ENCODE data around the gene ANKRD29. TPM values are rescaled to one million over a fixed set of nuclear protein-coding genes. Genes with fewer than 3 reads are reported as not detected.

ANKRD29 gene
- total and polyA plus RNA-seq, 7 experiments from 2014 or later: 0.11 to 0.58 (median 0.18) TPM; not detected in 2

- no peaks in the 10 kb centered on the region for H3K9me3 Mint-ChIP-seq
- no peaks in the 10 kb centered on the region for H3K27me3 ChIP-seq (ENCODE audit: control insufficient read depth in 2 of 2, insufficient read depth in 2 of 2, low read length in 2 of 2)
- POLR2A ChIA-PET: no interaction called here
- H3K27me3 Mint-ChIP-seq: peaks cover 0 to 17% (median 0%) of the 10 kb centered on the region in 5 donors
- ATAC-seq (no peak), DNase-seq (no peak)
- no peak overlapping the region for H3K4me3 ChIP-seq (ENCODE audit: low read length)
- no peaks in the 10 kb centered on the region for H3K4me1 ChIP-seq (ENCODE audit: control insufficient read depth in 2 of 2, insufficient read depth in 2 of 2, low read length in 2 of 2)
- H3K4me3 Mint-ChIP-seq: no peak overlapping the region
- intact Hi-C loops (cut with micrococcal nuclease): no loop called here
- peaks cover 0 to 12% (median 0%) of the 10 kb centered on the region in 7 donors for H3K4me1 Mint-ChIP-seq
- H3K9me3 ChIP-seq (ENCODE audit: control insufficient read depth in 2 of 3, low read length in 3 of 3): no peaks in the 10 kb centered on the region
- H3K27ac ChIP-seq (ENCODE audit: low read depth, low read length): no peak overlapping the region
- CTCF ChIA-PET: no interaction called here
- no peaks in the 10 kb centered on the region for H3K36me3 Mint-ChIP-seq
- no peak overlapping the region for H3K27ac Mint-ChIP-seq
- no peaks in the 10 kb centered on the region for H3K36me3 ChIP-seq (ENCODE audit: control insufficient read depth in 2 of 3, insufficient read depth in 3 of 3, low read length in 3 of 3)
Observed at GRCh38 chr18:23592911-23593310, 69.8 kb downstream of the ANKRD29 start.

DNA sequence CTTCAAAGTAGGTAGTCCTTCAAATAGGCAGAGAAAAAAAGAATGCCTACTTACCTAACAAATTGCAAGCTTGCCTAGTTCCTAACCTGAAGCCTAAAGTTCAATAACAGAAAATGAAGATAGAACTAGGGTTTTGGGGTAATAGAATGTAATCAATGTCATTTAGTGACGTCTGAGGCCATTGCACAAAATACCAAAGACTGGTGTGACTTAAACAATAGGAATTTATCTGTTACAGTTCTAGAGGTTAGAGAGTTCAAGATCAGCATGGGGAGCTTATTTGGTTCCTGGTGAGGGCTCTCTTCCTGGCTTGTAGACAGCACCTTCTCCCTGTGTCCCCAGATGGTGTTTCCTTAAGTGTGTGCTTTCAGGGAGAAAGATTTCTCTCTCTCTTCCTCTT lies 71.7 kb downstream of the ANKRD29 start:
- ChIA-PET CTCF (interaction anchor here (0.7 to 0.9 kb wide), 3 partner anchors 31 to 396 kb away, joined by 3 to 4 read pairs (median 4); no protein-coding TSS in a partner anchor), POLR2A (interaction anchor here (0.6 kb wide), 1 partner anchor 24 kb away, joined by 3 read pairs; no protein-coding TSS in a partner anchor)
- Mint-ChIP-seq H3K4me1 (peaks cover 6 to 10% (median 7%) of the 10 kb centered on the region in 7 donors), H3K27me3 (peaks cover 0 to 15% (median 0%) of the 10 kb centered on the region in 5 donors), H3K9me3 (no peaks in the 10 kb centered on the region), H3K27ac (no peak overlapping the region), H3K4me3 (no peak overlapping the region), H3K36me3 (no peaks in the 10 kb centered on the region)
- ATAC-seq: no peak
- peaks cover 0 to 4% of the 10 kb centered on the region in 2 donors for H3K4me1 ChIP-seq (ENCODE audit: control insufficient read depth in 2 of 2, insufficient read depth in 2 of 2, low read length in 2 of 2)
- H3K9me3 ChIP-seq (ENCODE audit: control insufficient read depth in 2 of 3, low read length in 3 of 3): no peaks in the 10 kb centered on the region
- no peak overlapping the region for H3K27ac ChIP-seq (ENCODE audit: low read depth, low read length)
- H3K4me3 ChIP-seq (ENCODE audit: low read length): no peak overlapping the region
- no peak for DNase-seq
- peaks cover 0 to 7% (median 0%) of the 10 kb centered on the region in 3 experiments for H3K36me3 ChIP-seq (ENCODE audit: control insufficient read depth in 2 of 3, insufficient read depth in 3 of 3, low read length in 3 of 3)
- no peaks in the 10 kb centered on the region for H3K27me3 ChIP-seq (ENCODE audit: control insufficient read depth in 2 of 2, insufficient read depth in 2 of 2, low read length in 2 of 2)
- intact Hi-C loops (cut with micrococcal nuclease): no loop called here

DNA sequence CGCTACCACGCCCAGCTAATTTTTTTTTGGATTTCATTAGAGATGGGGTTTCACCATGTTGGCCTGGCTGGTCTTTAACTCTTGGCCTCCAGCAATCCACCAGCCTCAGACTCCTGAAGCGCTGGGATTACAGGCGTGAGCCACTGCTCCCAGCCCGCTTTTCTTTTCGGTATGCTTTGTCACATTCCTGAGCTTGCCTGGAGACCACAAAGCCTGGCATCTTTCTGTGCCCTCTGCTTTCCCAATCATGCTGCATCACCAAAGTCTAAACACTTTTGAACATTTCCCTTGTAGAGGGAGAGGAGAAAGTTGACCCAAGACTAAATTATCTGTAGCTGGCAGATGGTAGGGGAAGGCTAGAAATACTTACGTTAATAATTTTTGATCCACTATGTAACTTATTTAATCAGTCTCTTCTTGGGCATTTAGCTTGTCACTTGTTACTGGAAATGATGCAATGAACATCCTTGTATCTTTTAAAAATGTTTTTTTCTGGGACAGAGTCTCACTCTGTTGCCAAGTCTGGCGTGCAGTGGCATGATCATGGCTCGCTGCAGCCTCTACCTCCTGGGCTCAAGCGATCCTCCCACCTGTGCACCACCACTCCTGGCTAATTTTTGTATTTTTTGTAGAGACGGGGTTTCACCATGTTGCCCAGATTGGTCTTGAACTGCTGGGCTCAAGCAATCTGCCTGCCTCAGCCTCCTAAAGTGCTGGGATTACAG lies 73.7 kb downstream of the ANKRD29 start:
- peaks cover 0 to 15% (median 0%) of the 10 kb centered on the region in 5 donors for H3K27me3 Mint-ChIP-seq
- H3K4me3 Mint-ChIP-seq: no peak overlapping the region
- DNase-seq (no peak), ATAC-seq (no peak)
- Histone ChIP-seq H3K27me3 (ENCODE audit: control insufficient read depth in 2 of 2, insufficient read depth in 2 of 2, low read length in 2 of 2) (no peaks in the 10 kb centered on the region), H3K9me3 (ENCODE audit: control insufficient read depth in 2 of 3, low read length in 3 of 3) (no peaks in the 10 kb centered on the region), H3K4me3 (ENCODE audit: low read length) (no peak overlapping the region), H3K36me3 (ENCODE audit: control insufficient read depth in 2 of 3, insufficient read depth in 3 of 3, low read length in 3 of 3) (peaks cover 0 to 10% (median 0%) of the 10 kb centered on the region in 3 experiments), H3K4me1 (ENCODE audit: control insufficient read depth in 2 of 2, insufficient read depth in 2 of 2, low read length in 2 of 2) (peaks cover 6 to 9% of the 10 kb centered on the region in 2 donors), H3K27ac (ENCODE audit: low read depth, low read length) (no peak overlapping the region)
- peaks cover 0 to 1% (median 0%) of the 10 kb centered on the region in 5 donors for H3K36me3 Mint-ChIP-seq
- intact Hi-C loops (cut with micrococcal nuclease): loop anchor here (5.0 to 10.0 kb wide), 6 partner anchors 152 to 1984 kb away; partner anchors contain the start of genes ESCO1 (in 1 of the 2), MIB1 (in 1 of the 2) and RBBP8 (in 1 of the 2)
- CTCF ChIA-PET: interaction anchor here (0.8 to 3.2 kb wide), 4 partner anchors 17 to 90 kb away, joined by 3 to 15 read pairs (median 4); no protein-coding TSS in a partner anchor
- peaks cover 10 to 24% (median 21%) of the 10 kb centered on the region in 7 donors for H3K4me1 Mint-ChIP-seq
- no peaks in the 10 kb centered on the region for H3K9me3 Mint-ChIP-seq
- no peak overlapping the region for H3K27ac Mint-ChIP-seq
- POLR2A ChIA-PET: interaction anchor here (0.8 kb wide), 1 partner anchor 84 kb away, joined by 3 read pairs; no protein-coding TSS in a partner anchor

GRCh38 chr18:23587220-23587642 lies 75.5 kb downstream of the ANKRD29 start:
- H3K9me3 Mint-ChIP-seq: no peaks in the 10 kb centered on the region
- H3K4me3 Mint-ChIP-seq: peak overlapping the region; percentile 79 to 96 (median 92)
- H3K27me3 Mint-ChIP-seq: peaks cover 0 to 15% (median 0%) of the 10 kb centered on the region in 5 donors
- H3K36me3 ChIP-seq (ENCODE audit: control insufficient read depth in 2 of 3, insufficient read depth in 3 of 3, low read length in 3 of 3): peaks cover 0 to 10% (median 0%) of the 10 kb centered on the region in 3 experiments
- peak overlapping the region; percentile 32 for H3K4me3 ChIP-seq (ENCODE audit: low read length)
- H3K36me3 Mint-ChIP-seq: peaks cover 0 to 3% (median 0%) of the 10 kb centered on the region in 5 donors
- H3K4me1 ChIP-seq (ENCODE audit: control insufficient read depth in 2 of 2, insufficient read depth in 2 of 2, low read length in 2 of 2): peaks cover 9 to 18% of the 10 kb centered on the region in 2 donors
- intact Hi-C loops (cut with micrococcal nuclease): loop anchor here (1.0 to 10.0 kb wide), 15 partner anchors 46 to 1982 kb away; partner anchors contain the start of genes MIB1 (in 2 of the 2), RBBP8 (in 2 of the 2), ESCO1 (in 1 of the 2) and TTC39C (in 1 of the 2)
- peaks cover 21 to 38% (median 30%) of the 10 kb centered on the region in 7 donors for H3K4me1 Mint-ChIP-seq
- ChIA-PET CTCF (interaction anchor here (0.6 to 3.2 kb wide), 5 partner anchors 71 to 91 kb away, joined by 3 to 15 read pairs (median 6); no protein-coding TSS in a partner anchor), POLR2A (interaction anchor here (0.9 to 2.4 kb wide), 6 partner anchors 9 to 88 kb away, joined by 3 to 13 read pairs (median 3); partner anchors contain the start of gene RMC1)
- H3K27me3 ChIP-seq (ENCODE audit: control insufficient read depth in 2 of 2, insufficient read depth in 2 of 2, low read length in 2 of 2): no peaks in the 10 kb centered on the region
- no peaks in the 10 kb centered on the region for H3K9me3 ChIP-seq (ENCODE audit: control insufficient read depth in 2 of 3, low read length in 3 of 3)
- peak overlapping the region; percentile 84 to 96 (median 93) for H3K27ac Mint-ChIP-seq
- DNase-seq: no peak
- H3K27ac ChIP-seq (ENCODE audit: low read depth, low read length): peak overlapping the region; percentile 100
- no peak for ATAC-seq

DNA sequence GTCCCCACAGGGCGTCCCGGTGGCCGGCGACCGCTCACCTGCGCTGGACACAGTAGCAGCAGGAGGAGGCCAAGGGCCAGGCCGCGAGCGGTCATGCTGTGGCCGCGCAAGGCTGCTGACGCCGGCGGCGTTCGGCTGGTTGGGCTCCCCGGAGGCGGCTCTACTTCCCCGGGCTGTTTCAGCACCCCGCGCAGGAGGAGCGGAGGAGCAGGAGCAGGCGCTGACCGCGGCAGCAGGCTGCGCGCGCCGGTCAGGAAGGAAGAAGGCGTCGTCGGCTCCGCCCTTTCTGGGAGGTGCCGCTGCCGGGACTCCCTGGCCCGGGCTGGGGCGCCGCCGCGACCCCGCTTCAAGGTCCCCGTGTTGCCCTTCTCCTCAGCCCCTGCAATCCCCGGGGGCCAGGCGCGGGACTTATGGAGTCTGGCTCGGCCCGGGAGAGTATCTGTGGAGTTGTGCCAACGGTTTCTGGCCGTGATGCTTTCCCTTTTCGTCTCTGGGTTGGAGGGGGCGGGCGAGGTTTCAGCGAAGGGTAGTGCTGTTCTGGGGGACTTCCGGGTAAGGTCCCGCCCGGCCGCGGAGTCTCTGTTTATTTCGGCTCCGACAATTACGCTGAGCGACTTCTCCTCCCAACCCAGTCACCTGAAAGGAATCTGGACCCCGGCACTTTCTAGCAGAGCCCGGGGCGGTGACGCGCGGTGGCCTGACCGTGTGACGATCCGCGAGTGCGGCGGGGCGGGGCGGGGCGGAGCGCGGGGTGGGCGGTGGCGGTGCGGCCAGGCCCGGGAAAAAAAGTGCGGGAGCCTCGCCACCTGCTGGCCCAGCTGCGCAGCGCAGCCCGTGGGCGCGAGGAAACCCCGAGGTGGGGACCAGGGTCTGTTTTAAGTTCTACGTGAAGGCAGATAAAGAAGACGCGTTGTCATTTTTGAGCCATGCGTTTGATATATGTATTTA lies 76.2 kb downstream of the ANKRD29 start, which contains the start of gene NPC1:
Gene NPC1 (minus strand): TSS at position 258 of the 948 bp plus-strand sequence. CDS start 163 bp downstream, at position 95.
- ATAC-seq (peak; percentile 93), DNase-seq (peak; percentile 88 to 95 (median 93))
- ChIA-PET CTCF (interaction anchor here (0.6 to 3.2 kb wide), 7 partner anchors 41 to 817 kb away, joined by 3 to 16 read pairs (median 4); no protein-coding TSS in a partner anchor), POLR2A (interaction anchor here (1.0 to 2.7 kb wide), 7 partner anchors 9 to 84 kb away, joined by 3 to 13 read pairs (median 4); partner anchors contain the start of gene RMC1)
- H3K27me3 ChIP-seq (ENCODE audit: control insufficient read depth in 2 of 2, insufficient read depth in 2 of 2, low read length in 2 of 2): no peaks in the 10 kb centered on the region
- Mint-ChIP-seq H3K27me3 (peaks cover 0 to 13% (median 0%) of the 10 kb centered on the region in 5 donors), H3K4me1 (peaks cover 25 to 45% (median 37%) of the 10 kb centered on the region in 7 donors), H3K9me3 (no peaks in the 10 kb centered on the region), H3K36me3 (peaks cover 0 to 8% (median 0%) of the 10 kb centered on the region in 5 donors), H3K27ac (peak within 1 kb of the TSS; percentile 84 to 97 (median 94)), H3K4me3 (peak within 1 kb of the TSS; percentile 79 to 96 (median 92))
- peak within 1 kb of the TSS; percentile 76 for H3K4me3 ChIP-seq (ENCODE audit: low read length)
- H3K27ac ChIP-seq (ENCODE audit: low read depth, low read length): peak within 1 kb of the TSS; percentile 100
- peaks cover 0 to 10% (median 0%) of the 10 kb centered on the region in 3 experiments for H3K36me3 ChIP-seq (ENCODE audit: control insufficient read depth in 2 of 3, insufficient read depth in 3 of 3, low read length in 3 of 3)
- peaks cover 9 to 25% of the 10 kb centered on the region in 2 donors for H3K4me1 ChIP-seq (ENCODE audit: control insufficient read depth in 2 of 2, insufficient read depth in 2 of 2, low read length in 2 of 2)
- intact Hi-C loops (cut with micrococcal nuclease): loop anchor here (1.0 to 10.0 kb wide), 21 partner anchors 12 to 1982 kb away; partner anchors contain the start of genes MIB1 (in 2 of the 2), RBBP8 (in 2 of the 2), RIOK3 (in 2 of the 2) and RMC1 (in 2 of the 2)
- H3K9me3 ChIP-seq (ENCODE audit: control insufficient read depth in 2 of 3, low read length in 3 of 3): no peaks in the 10 kb centered on the region

All from naive thymus-derived CD4-positive, alpha-beta T cell (primary cell).